Body of pancreas (tissue), 4 donors: ENCODE results near the gene UBALD2. TPM values are rescaled to one million over a fixed set of nuclear protein-coding genes. Genes with fewer than 3 reads are reported as not detected.
A peak's percentile ranks its signal among the peaks of the same experiment; 100 is the strongest.
"Not testable (repeated sequence)": the region's sequence is repeated elsewhere in the genome, so short reads cannot be mapped to it uniquely, and the experiment has no call there.

Source experiments
- ATAC-seq: fragments of 150-250 bp; one replicate; pipeline ENCODE4 v1.9.1; 2016
- DNase-seq, 4 donors: peaks; one replicate each; pipeline ENCODE4 v3.0.0-alpha.2; 2019
- H3K27ac ChIP-seq, 4 donors: fragments of 200-600 bp; sonication (generic); 1 replicate in 3 of 4; 2 replicates in 1 of 4; pipeline versions ENCODE4 v1.5.1 to v1.6.1; 2016 to 2019; ENCODE audit warnings: mild to moderate bottlenecking in 1 of 4, mixed read lengths in 1 of 4, moderate library complexity in 1 of 4
- H3K27me3 ChIP-seq, 2 donors: fragments of 200-600 bp; sonication (generic); one replicate each; pipeline ENCODE4 v1.6.0; 2016; ENCODE audit warnings: mild to moderate bottlenecking in 1 of 2
- H3K36me3 ChIP-seq, 2 donors: fragments of 200-600 bp; sonication (generic); replicated peaks in 1 of 2; 2 replicates each; pipeline ENCODE4 v1.5.1; 2016; ENCODE audit warnings: low read depth in 2 of 2; ENCODE audit not compliant: insufficient read depth in 1 of 2
- H3K4me1 ChIP-seq: fragments of 200-600 bp; sonication (generic); one replicate; pipeline ENCODE4 v1.6.0; 2016
- H3K4me3 ChIP-seq, 2 donors: fragments of 200-600 bp; sonication (generic); 1 replicate in 1 of 2; 2 replicates in 1 of 2; pipeline ENCODE4 v1.5.1; 2016 to 2019
- H3K9me3 ChIP-seq, 3 donors: fragments of 200-600 bp; sonication (generic); 1 replicate in 2 of 3; 2 replicates in 1 of 3; pipeline ENCODE4 v1.5.1; 2016
- CTCF ChIP-seq, 7 experiments: fragments of 450-650 bp in 4 of 7; fragments of 200-600 bp in 3 of 7; sonication (generic) in 3 of 7; IDR thresholded peaks; one replicate each; pipeline ENCODE4 v1.5.1; 2016 to 2019; ENCODE audit warnings: antibody characterized with exemption in 7 of 7
- POLR2A ChIP-seq, 3 donors: fragments of 450-650 bp; IDR thresholded peaks; one replicate each; pipeline ENCODE4 v1.6.1; 2016; ENCODE audit warnings: antibody characterized with exemption in 3 of 3, mild to moderate bottlenecking in 2 of 3
- WGBS, 2 donors: methylation state at CpG; one replicate each; pipeline ENCODE4 v1.1.5; 2017; 5-methylcytosine and 5-hydroxymethylcytosine counted together
- intact Hi-C: fragments of 100-400 bp; cut with DNase I; formaldehyde crosslinking; loops from one replicate; pipeline ENCODE4 v1.15.1; 2023
- total RNA-seq, 2 donors: library from RNA; depleted of rRNA; stranded (reverse); fragments of >200 nt; gene quantifications; one replicate each; pipeline ENCODE4 v1.1.0, GENCODE V29; 2016

UBALD2 gene
- total RNA-seq, 2 donors from 2014 or later, result 4.2 to 7.3 TPM

GRCh38 chr17:76267051-76267576 is 2.0 kb downstream of the UBALD2 start:
- DNase-seq (no peak), ATAC-seq (no peak)
- H3K4me1 ChIP-seq, result peaks cover 80% of the 10 kb centered on the region
- H3K4me3 ChIP-seq, result no peak overlapping the region
- whole genome bisulfite sequencing, 2 donors, result 74% methylated on average over 4 of the region's 4 CpGs; no CpG with 5 or more reads in 1 of the 2 donors
- H3K9me3 ChIP-seq, result no peaks in the 10 kb centered on the region
- no peaks in the 10 kb centered on the region for H3K36me3 ChIP-seq
- TF ChIP-seq POLR2A (IDR thresholded peaks at IDR 0.05), result no peak
- no peak for TF ChIP-seq CTCF (IDR thresholded peaks at IDR 0.05)
- intact Hi-C loops, result no loop called here
- no peaks in the 10 kb centered on the region for H3K27me3 ChIP-seq
- peak overlapping the region; percentile 83 to 96 (median 90) for H3K27ac ChIP-seq

GRCh38 chr17:76267581-76268001 is 2.4 kb downstream of the UBALD2 start:
- ATAC-seq, result not testable (repeated sequence)

GRCh38 chr17:76268015-76268749 is 3.0 kb downstream of the UBALD2 start:
- ATAC-seq, result no peak

More at GRCh38 chr17:76267581-76268001, 2.4 kb downstream of the UBALD2 start:
- H3K27me3 ChIP-seq, intact Hi-C loops, H3K36me3 ChIP-seq, DNase-seq, H3K4me3 ChIP-seq, H3K9me3 ChIP-seq: not testable (repeated sequence)
- Histone ChIP-seq H3K27ac (peak overlapping the region in 3 of 4 donors; percentile 64 to 96 (median 83)), H3K4me1 (peaks cover 80% of the 10 kb centered on the region)
- WGBS, 2 donors, result 78 to 86% methylated on average over 13 of the region's 13 CpGs

GRCh38 chr17:76268991-76269981 is 4.1 kb downstream of the UBALD2 start:
- intact Hi-C loops, result no loop called here
- Histone ChIP-seq H3K36me3 (no peaks in the 10 kb centered on the region), H3K4me1 (peaks cover 65% of the 10 kb centered on the region), H3K9me3 (no peaks in the 10 kb centered on the region), H3K4me3 (no peak overlapping the region), H3K27ac (peak overlapping the region in 3 of 4 donors; percentile 64 to 96 (median 83)), H3K27me3 (no peaks in the 10 kb centered on the region)
- DNase-seq, result peak in 1 of 4 donors; percentile 3
- ATAC-seq, result no peak
- WGBS, 2 donors, result 62 to 74% methylated on average over 9 to 12 of the region's 12 CpGs
- no peak for TF ChIP-seq CTCF (IDR thresholded peaks at IDR 0.05)
- peak in 1 of 3 donors; percentile 5 for TF ChIP-seq POLR2A (IDR thresholded peaks at IDR 0.05)

More at GRCh38 chr17:76268015-76268749, 3.0 kb downstream of the UBALD2 start:
- intact Hi-C loops, result no loop called here
- H3K36me3 ChIP-seq, result no peaks in the 10 kb centered on the region
- 37 to 47% methylated on average over 8 to 9 of the region's 9 CpGs for WGBS, 2 donors
- H3K4me3 ChIP-seq, result no peak overlapping the region
- peak in 3 of 4 donors; percentile 62 to 82 (median 67) for DNase-seq
- no peaks in the 10 kb centered on the region for H3K27me3 ChIP-seq
- H3K27ac ChIP-seq, result peak overlapping the region in 3 of 4 donors; percentile 64 to 96 (median 83)
- no peak for TF ChIP-seq CTCF (IDR thresholded peaks at IDR 0.05)
- peak in 1 of 3 donors; percentile 53 for TF ChIP-seq POLR2A (IDR thresholded peaks at IDR 0.05)
- H3K4me1 ChIP-seq, result peaks cover 76% of the 10 kb centered on the region
- no peaks in the 10 kb centered on the region for H3K9me3 ChIP-seq
